Cardiac muscle cell (in vitro differentiated cells and primary cell): ENCODE measurements around the gene MYO5B. TPM values are rescaled to one million over a fixed set of nuclear protein-coding genes. Genes with fewer than 3 reads are reported as not detected.

Source experiments
- DNase-seq, 2 donors: peaks; one replicate each; pipeline versions ENCODE4 v3.0.0 to v3.0.0-alpha.2; 2010 to 2017; ENCODE audit warnings: low read depth in 1 of 2, low spot score in 1 of 2
- H3K27ac ChIP-seq: fragments of 200-600 bp; sonication (generic); 2 replicates; pipeline ENCODE4 v1.5.1; 2016
- H3K27me3 ChIP-seq: fragments of 200-600 bp; sonication (generic); 2 replicates; pipeline ENCODE4 v1.6.0; 2016; ENCODE audit warnings: control low read depth
- H3K36me3 ChIP-seq: fragments of 200-600 bp; sonication (generic); 2 replicates; pipeline ENCODE4 v1.5.1; 2016; ENCODE audit warnings: control low read depth
- H3K4me1 ChIP-seq: fragments of 200-600 bp; sonication (generic); 2 replicates; pipeline ENCODE4 v1.8.1; 2017; ENCODE audit warnings: low read depth, mild to moderate bottlenecking, mixed run types
- H3K4me3 ChIP-seq: fragments of 200-600 bp; sonication (generic); 2 replicates; pipeline ENCODE4 v1.5.1; 2016; ENCODE audit warnings: mild to moderate bottlenecking
- H3K9me3 ChIP-seq: fragments of 200-600 bp; sonication (generic); 2 replicates; pipeline ENCODE4 v1.5.1; 2017; ENCODE audit warnings: low read depth, mild to moderate bottlenecking, control low read depth
- polyA plus RNA-seq: library from polyadenylated mRNA; unstranded; fragments of >200 nt; fragmentation: Nextera tagmentation; extraction: Ambion mirVana; gene quantifications from 2 replicates; pipeline ENCODE4 v1.2.1, GENCODE V29; 2016
- total RNA-seq: library from RNA; depleted of rRNA; stranded (reverse); fragments of >200 nt; gene quantifications from 2 replicates; pipeline ENCODE4 v1.2.3, GENCODE V29; 2016
- TF ChIP-seq, protein P1 (sequence below): IDR thresholded peaks from 2 replicates; pipeline ENCODE4 v1.5.1; 2012; ENCODE audit warnings: low read depth, mild to moderate bottlenecking, low read length

MYO5B gene
- total and polyA plus RNA-seq, 2 experiments from 2014 or later = 3.0 to 16.7 TPM

DNA sequence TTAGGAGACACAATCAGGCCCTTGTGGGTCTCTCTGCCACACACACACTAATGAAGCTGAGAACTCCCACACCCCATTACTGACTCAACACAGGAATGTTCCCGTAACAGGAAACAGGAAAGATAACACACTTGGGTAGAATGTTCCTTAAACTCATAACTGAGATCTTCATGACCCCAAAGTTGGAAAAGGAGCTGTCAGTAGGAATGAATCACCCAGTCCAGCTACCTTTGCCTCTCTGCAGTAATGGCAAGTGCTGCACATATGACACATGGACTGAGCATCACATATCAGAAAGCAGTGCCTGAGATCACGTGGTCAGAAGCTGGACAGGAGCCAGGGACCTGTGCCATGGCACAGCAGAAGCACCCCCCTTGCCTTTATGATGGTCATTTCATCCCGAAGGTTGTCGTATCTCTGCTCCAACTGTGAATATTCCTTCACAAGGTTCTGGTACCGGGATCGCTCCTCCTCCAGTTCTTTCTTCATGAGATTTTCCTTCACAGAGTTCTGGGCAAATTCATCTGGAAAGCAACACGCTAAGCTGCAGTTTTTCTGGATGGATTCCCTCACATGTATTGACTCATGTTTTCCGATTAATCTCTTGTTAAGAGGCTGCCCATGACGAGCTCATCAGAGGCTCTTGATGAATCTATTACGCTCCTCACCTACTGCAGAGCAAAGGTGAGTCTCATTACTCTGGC lies 316.2 kb downstream of the MYO5B start:
- peak in 1 of 2 donors; percentile 77 for DNase-seq
- H3K36me3 ChIP-seq = no peaks in the 10 kb centered on the region
- H3K27ac ChIP-seq = no peak overlapping the region
- H3K9me3 ChIP-seq = no peaks in the 10 kb centered on the region
- TF ChIP-seq, protein P1, sequence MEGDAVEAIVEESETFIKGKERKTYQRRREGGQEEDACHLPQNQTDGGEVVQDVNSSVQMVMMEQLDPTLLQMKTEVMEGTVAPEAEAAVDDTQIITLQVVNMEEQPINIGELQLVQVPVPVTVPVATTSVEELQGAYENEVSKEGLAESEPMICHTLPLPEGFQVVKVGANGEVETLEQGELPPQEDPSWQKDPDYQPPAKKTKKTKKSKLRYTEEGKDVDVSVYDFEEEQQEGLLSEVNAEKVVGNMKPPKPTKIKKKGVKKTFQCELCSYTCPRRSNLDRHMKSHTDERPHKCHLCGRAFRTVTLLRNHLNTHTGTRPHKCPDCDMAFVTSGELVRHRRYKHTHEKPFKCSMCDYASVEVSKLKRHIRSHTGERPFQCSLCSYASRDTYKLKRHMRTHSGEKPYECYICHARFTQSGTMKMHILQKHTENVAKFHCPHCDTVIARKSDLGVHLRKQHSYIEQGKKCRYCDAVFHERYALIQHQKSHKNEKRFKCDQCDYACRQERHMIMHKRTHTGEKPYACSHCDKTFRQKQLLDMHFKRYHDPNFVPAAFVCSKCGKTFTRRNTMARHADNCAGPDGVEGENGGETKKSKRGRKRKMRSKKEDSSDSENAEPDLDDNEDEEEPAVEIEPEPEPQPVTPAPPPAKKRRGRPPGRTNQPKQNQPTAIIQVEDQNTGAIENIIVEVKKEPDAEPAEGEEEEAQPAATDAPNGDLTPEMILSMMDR = no peak
- H3K4me3 ChIP-seq = no peak overlapping the region
- no peaks in the 10 kb centered on the region for H3K4me1 ChIP-seq
- H3K27me3 ChIP-seq = no peaks in the 10 kb centered on the region

DNA sequence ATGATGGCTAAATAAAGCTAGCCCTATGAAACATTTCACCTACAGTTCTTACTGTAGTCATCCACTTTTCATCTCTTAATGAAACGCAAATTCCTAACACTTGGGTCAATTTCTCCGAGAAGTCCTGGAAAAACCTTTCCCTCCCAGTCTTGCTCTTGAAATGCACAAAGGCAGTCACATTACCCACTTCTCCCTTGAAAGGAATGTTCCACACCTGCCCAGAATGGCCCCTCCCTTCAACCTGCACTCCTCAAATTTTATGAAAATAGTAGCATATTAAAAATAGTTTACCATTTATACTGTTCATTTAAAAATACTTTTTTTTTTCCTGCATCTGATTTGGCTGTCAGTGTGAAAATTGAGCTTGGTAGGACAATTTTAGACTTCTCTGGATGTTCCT lies 316.9 kb downstream of the MYO5B start:
- no peaks in the 10 kb centered on the region for H3K9me3 ChIP-seq

DNA sequence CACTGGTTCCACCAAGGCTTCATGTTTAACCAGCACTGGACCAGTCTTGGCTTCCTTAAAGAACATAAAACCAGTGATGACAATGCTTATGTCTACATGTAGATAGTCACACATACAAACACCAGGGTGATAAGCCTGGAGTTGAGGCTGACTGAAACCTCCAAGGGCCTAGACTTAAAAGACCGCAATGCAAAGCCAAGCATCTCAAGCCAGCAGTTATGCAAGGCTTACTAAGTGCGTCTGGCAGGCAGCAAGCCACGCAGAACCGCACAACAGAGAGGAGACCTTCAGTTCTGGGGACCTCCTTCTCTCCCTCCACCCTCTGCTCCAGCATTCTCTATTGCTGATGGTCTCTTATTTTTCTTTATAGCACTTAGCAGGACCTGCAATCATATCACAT lies 318.4 kb downstream of the MYO5B start:
- H3K9me3 ChIP-seq = no peaks in the 10 kb centered on the region
- TF ChIP-seq, protein P1 = no peak
- no peak overlapping the region for H3K27ac ChIP-seq
- H3K27me3 ChIP-seq = no peaks in the 10 kb centered on the region
- H3K4me3 ChIP-seq = no peak overlapping the region
- no peaks in the 10 kb centered on the region for H3K4me1 ChIP-seq
- H3K36me3 ChIP-seq = no peaks in the 10 kb centered on the region
- DNase-seq = peak in 1 of 2 donors; percentile 74

More for the DNA sequence above, 316.9 kb downstream of the MYO5B start:
- no peaks in the 10 kb centered on the region for H3K27me3 ChIP-seq
- no peak for DNase-seq
- H3K27ac ChIP-seq = no peak overlapping the region
- no peaks in the 10 kb centered on the region for H3K4me1 ChIP-seq
- no peak overlapping the region for H3K4me3 ChIP-seq
- TF ChIP-seq, protein P1 = no peak
- H3K36me3 ChIP-seq = no peaks in the 10 kb centered on the region

DNA sequence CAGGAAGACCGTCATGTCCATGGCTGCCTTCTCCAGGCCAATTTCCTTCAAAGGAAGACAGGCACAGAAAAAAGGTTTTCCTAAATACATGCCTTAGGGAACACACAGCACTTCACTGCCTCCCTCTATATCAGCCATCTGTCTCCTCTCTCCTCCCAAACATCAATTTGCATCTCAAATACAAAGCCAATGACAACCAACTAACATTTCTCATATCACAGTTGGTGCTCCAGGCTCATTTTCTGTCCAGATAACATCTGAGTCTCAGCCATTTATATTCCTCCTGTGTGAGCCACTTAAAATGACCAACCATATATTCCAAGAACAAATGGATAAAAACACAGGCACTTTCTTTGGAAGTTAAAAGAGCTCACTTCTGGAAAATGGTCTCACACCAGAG lies 319.2 kb downstream of the MYO5B start:
- TF ChIP-seq, protein P1 = no peak
- Histone ChIP-seq H3K4me1 (no peaks in the 10 kb centered on the region), H3K27ac (no peak overlapping the region), H3K4me3 (no peak overlapping the region), H3K9me3 (no peaks in the 10 kb centered on the region), H3K27me3 (no peaks in the 10 kb centered on the region), H3K36me3 (no peaks in the 10 kb centered on the region)
- DNase-seq = no peak

DNA sequence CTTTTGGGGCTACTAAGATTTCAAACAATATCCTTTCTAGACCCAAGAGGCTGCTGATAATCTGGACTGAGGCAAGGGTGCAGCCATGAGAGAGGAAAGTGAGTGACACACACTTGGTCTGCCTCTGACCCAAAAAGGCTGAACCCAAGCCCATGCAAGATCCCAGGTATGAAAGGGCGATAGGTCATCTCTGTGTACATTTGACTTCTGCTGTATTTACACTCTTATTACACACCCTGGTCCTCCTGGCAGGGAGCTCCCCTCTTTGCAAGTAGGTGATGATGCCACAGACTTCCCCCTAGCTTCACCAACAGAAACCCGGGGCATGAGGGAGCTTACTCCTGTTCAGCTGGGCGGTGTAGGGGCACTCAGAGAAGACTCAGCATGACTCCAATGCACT lies 319.8 kb downstream of the MYO5B start:
- H3K27ac ChIP-seq = no peak overlapping the region
- no peaks in the 10 kb centered on the region for H3K4me1 ChIP-seq
- DNase-seq = no peak
- H3K4me3 ChIP-seq = no peak overlapping the region
- H3K27me3 ChIP-seq = no peaks in the 10 kb centered on the region
- H3K9me3 ChIP-seq = no peaks in the 10 kb centered on the region
- TF ChIP-seq, protein P1 = no peak
- H3K36me3 ChIP-seq = no peaks in the 10 kb centered on the region
